Loucy (cell line): ENCODE data around the gene PTP4A1.
"Not testable (repeated sequence)": the region's sequence is repeated elsewhere in the genome, so short reads cannot be mapped to it uniquely, and the experiment has no call there.

ENCODE experiments used
- H2AFZ ChIP-seq: fragments of 200-600 bp; sonication (generic); 2 replicates; pipeline ENCODE4 v1.6.0; 2016; ENCODE audit warnings: antibody characterized with exemption, mild to moderate bottlenecking, low read length, moderate library complexity
- H3F3A ChIP-seq: fragments of 200-600 bp; 2 replicates; pipeline ENCODE4 v1.6.0; 2016; ENCODE audit warnings: antibody characterized with exemption, low read depth, mild to moderate bottlenecking
- H3K27me3 ChIP-seq: fragments of 200-600 bp; sonication (generic); 2 replicates; pipeline ENCODE4 v1.6.1; 2014; ENCODE audit warnings: low read length, mild to moderate bottlenecking; ENCODE audit not compliant: insufficient read depth, poor library complexity, severe bottlenecking
- H3K36me3 ChIP-seq: fragments of 200-600 bp; sonication (generic); 2 replicates; pipeline ENCODE4 v1.6.1; 2016; ENCODE audit warnings: low read length; ENCODE audit not compliant: insufficient read depth
- H3K4me1 ChIP-seq: fragments of 200-600 bp; sonication (generic); 2 replicates; pipeline ENCODE4 v1.5.1; 2014; ENCODE audit warnings: low read length, mild to moderate bottlenecking; ENCODE audit not compliant: insufficient read depth, poor library complexity, severe bottlenecking
- H3K4me2 ChIP-seq: fragments of 200-600 bp; sonication (generic); 2 replicates; pipeline ENCODE4 v1.6.0; 2014; ENCODE audit warnings: antibody characterized with exemption, low read length, low read depth, mild to moderate bottlenecking; ENCODE audit not compliant: poor library complexity, severe bottlenecking
- H3K4me3 ChIP-seq: fragments of 200-600 bp; sonication (generic); 2 replicates; pipeline ENCODE4 v1.5.1; 2014; ENCODE audit warnings: low read length, mild to moderate bottlenecking, mixed read lengths; ENCODE audit not compliant: poor library complexity, severe bottlenecking
- H3K79me2 ChIP-seq: fragments of 200-600 bp; sonication (generic); 2 replicates; pipeline ENCODE4 v1.6.1; 2014; ENCODE audit warnings: low read length; ENCODE audit not compliant: insufficient read depth
- H3K9ac ChIP-seq: fragments of 200-600 bp; sonication (generic); 2 replicates; pipeline ENCODE4 v1.6.0; 2014; ENCODE audit warnings: mild to moderate bottlenecking, low read depth, low read length, moderate library complexity; ENCODE audit not compliant: poor library complexity, severe bottlenecking
- H3K9me2 ChIP-seq: fragments of 200-600 bp; sonication (generic); replicated peaks from 2 replicates; pipeline ENCODE4 v1.6.1; 2016; ENCODE audit warnings: low read depth, low read length, mixed read lengths
- H3K9me3 ChIP-seq: fragments of 200-600 bp; sonication (generic); 2 replicates; pipeline ENCODE4 v1.6.1; 2014; ENCODE audit warnings: mild to moderate bottlenecking, antibody characterized with exemption, low read length, low read depth; ENCODE audit not compliant: insufficient read depth
- H4K20me1 ChIP-seq: fragments of 200-600 bp; sonication (generic); 2 replicates; pipeline ENCODE4 v1.6.0; 2014; ENCODE audit warnings: antibody characterized with exemption, low read length, mild to moderate bottlenecking; ENCODE audit not compliant: insufficient read depth, poor library complexity, severe bottlenecking
- EZH2phosphoT487 ChIP-seq: fragments of 200-600 bp; IDR thresholded peaks from 2 replicates; pipeline ENCODE4 v1.6.1; 2018; ENCODE audit warnings: antibody characterized with exemption, mild to moderate bottlenecking, moderate library complexity, borderline replicate concordance
- TF ChIP-seq, protein P1 (sequence below): fragments of 200-600 bp; sonication (generic); conservative IDR thresholded peaks from 2 replicates; pipeline ENCODE4 v1.5.1; 2014; ENCODE audit warnings: mild to moderate bottlenecking, antibody characterized with exemption, low read length

PTP4A1 gene

DNA sequence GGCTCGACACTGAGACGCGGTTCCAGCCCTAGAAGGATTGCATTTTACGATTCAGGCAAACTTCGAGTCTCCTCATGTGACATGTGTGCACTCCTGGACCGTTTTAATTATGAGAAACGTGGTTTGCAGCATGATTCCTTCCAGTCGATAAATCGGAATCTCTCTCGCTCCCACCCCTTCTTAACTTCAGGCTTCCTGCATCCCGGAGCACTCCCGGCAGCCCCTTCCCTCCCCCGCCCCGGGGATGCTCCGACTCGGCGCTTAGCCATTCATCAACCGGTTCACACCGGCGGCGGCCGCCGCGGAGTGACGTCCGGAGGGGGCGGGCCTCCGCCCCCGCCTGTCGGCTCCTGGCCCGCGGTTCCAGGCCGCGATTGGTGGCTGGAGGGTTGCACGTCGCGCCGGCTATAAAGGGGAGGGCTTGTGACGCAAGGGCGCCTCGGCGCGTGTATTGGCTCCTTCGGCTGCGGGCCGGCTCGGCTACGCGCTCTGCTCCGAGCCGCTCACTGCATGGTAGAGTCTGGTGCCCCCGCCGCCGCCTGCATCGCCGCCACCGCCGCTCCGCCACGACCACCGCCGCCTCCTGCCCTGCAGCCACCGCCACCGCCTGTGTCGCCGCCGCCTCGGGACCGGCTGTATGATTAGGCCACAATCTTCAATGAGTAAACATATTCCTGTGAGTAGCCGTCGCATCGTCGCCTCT is at the start of gene PTP4A1, which contains the start of gene LOC128125822:
Gene PTP4A1, plus strand, starts transcription at position 437 of the 703 bp plus-strand sequence. CDS start 4,401 bp downstream, outside the sequence.
Gene LOC128125822, plus strand, starts transcription at position 437 of the 703 bp plus-strand sequence.
- H3K36me3 ChIP-seq = peaks cover 11% of the 10 kb centered on the region
- TF ChIP-seq, protein P1, sequence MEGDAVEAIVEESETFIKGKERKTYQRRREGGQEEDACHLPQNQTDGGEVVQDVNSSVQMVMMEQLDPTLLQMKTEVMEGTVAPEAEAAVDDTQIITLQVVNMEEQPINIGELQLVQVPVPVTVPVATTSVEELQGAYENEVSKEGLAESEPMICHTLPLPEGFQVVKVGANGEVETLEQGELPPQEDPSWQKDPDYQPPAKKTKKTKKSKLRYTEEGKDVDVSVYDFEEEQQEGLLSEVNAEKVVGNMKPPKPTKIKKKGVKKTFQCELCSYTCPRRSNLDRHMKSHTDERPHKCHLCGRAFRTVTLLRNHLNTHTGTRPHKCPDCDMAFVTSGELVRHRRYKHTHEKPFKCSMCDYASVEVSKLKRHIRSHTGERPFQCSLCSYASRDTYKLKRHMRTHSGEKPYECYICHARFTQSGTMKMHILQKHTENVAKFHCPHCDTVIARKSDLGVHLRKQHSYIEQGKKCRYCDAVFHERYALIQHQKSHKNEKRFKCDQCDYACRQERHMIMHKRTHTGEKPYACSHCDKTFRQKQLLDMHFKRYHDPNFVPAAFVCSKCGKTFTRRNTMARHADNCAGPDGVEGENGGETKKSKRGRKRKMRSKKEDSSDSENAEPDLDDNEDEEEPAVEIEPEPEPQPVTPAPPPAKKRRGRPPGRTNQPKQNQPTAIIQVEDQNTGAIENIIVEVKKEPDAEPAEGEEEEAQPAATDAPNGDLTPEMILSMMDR = no peak
- no peak for TF ChIP-seq EZH2phosphoT487
- peak within 1 kb of the TSS; percentile 98 for H3K9ac ChIP-seq
- H3K4me2 ChIP-seq = peak within 1 kb of the TSS; percentile 84
- no peaks in the 10 kb centered on the region for H3K9me3 ChIP-seq
- peaks cover 34% of the 10 kb centered on the region for H4K20me1 ChIP-seq
- H3K27me3 ChIP-seq = peaks cover 19% of the 10 kb centered on the region
- peaks cover 21% of the 10 kb centered on the region for H3K4me1 ChIP-seq
- H3K9me2 ChIP-seq = no peaks in the 10 kb centered on the region
- peaks cover 49% of the 10 kb centered on the region for H3K79me2 ChIP-seq
- peak within 1 kb of the TSS; percentile 98 for H2AFZ ChIP-seq
- H3F3A ChIP-seq = no peaks in the 10 kb centered on the region
- H3K4me3 ChIP-seq = peak within 1 kb of the TSS; percentile 86

DNA sequence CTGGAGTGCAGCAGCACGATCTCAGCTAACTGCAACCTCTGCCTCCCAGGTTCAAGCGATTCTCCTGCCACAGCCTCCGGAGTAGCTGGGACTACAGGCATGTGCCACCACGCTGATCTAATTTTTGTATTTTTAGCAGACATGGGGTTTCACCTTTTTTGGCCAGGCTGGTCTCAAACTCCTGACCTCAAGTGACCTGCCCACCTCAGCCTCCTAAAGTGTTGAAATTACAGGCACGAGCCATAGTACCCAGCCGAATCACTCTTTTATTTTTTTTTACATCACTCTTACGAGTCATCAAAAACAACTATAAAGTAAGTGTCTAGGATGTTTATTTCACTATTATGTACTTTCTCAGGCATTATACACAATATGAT is 49.4 kb upstream of the PTP4A1 start:
- not testable (repeated sequence) for H3F3A ChIP-seq, H3K4me2 ChIP-seq, H3K9me3 ChIP-seq, H3K4me1 ChIP-seq, H4K20me1 ChIP-seq, H2AFZ ChIP-seq, H3K79me2 ChIP-seq, H3K36me3 ChIP-seq, H3K27me3 ChIP-seq, H3K4me3 ChIP-seq, H3K9me2 ChIP-seq, H3K9ac ChIP-seq

DNA sequence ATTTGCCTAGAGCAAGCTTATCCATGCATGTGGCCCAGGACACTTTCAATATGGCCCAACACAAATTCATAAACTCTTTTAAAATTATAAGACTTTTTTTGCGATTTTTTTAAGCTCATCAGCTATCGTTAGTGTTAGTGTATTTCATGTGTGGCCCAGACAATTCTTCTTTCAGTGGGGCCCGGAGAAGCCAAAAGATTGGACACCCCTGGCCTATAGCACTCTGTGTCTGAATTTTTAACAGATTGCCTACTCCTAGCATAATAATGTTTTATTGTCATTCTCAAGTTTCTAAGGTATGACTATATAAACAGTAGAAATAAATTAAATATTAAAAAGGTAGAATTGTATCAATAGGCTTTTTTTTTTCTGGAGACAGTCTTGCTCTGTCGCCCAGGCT is 48.6 kb upstream of the PTP4A1 start:
- Histone ChIP-seq H3K4me2 (no peak overlapping the region), H3K79me2 (no peaks in the 10 kb centered on the region)
- TF ChIP-seq EZH2phosphoT487 = no peak
- TF ChIP-seq, protein P1 = no peak

More for the DNA sequence above, 48.6 kb upstream of the PTP4A1 start:
- Histone ChIP-seq H3K27me3 (no peaks in the 10 kb centered on the region), H3K4me3 (no peak overlapping the region), H3K9ac (no peak overlapping the region), H2AFZ (no peak overlapping the region), H3K4me1 (no peaks in the 10 kb centered on the region), H3F3A (no peaks in the 10 kb centered on the region), H3K9me2 (no peaks in the 10 kb centered on the region), H3K9me3 (no peaks in the 10 kb centered on the region), H4K20me1 (no peaks in the 10 kb centered on the region), H3K36me3 (no peaks in the 10 kb centered on the region)
